T1000 (cell line): Measurements from ENCODE around the gene SFXN5.

Experiments
- DNase-seq: peaks from one replicate; lab custom pipeline; 2025; ENCODE audit warnings: mixed read lengths; lab: John Stamatoyannopoulos, UW

The SFXN5 gene

DNA sequence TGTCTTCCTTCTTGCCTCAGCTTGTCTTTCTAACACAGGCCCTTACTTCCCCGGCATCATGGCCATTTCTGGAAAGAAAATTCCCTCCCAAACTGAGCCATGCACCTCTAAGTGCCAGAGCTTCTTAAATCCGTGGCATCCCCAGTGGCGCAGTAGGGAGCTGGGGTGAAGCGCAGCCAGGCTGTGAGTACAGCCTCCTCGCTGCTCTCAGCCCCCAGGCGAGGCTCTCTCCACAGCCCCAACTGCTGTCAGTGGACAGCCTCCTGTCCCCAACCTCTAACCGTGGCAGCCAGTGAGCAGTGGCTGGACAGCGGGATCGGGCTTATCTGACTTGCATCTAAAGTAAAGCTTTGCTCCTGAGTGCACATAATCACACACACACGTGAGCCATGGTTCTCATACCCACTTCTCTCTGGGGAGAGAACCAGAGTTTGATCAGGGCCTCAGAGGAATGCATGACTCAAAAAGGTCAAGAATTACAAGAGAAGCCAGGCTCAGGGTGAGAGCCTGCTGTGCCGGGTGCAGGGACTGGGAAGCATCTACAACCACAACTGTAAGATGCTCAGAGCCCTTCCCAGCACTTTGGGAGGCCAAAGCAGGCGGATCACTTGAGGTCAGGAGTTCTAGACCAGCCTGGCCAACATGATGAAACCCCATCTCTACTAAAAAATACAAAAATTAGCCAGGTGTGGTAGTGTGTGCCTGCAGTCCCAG lies 50.7 kb downstream of the SFXN5 start:
- DNase-seq, result peak; percentile 68

DNA sequence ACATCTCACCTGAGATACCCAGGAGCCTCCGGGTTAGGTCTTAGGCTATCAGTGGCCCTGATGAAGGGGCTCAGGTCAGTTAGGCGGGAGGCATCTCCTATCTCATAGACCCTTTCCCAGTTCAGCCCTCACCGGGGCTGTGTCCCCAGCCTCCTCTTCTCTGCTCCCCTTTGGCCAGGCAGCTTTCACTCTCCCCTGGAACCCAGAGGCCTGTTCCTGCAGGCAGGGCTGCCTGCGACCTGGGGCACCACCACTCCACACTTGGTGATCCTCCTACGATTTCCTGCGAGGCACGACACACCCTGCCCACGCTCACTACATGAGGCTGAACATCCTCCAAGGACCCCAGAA lies 51.2 kb downstream of the SFXN5 start:
- no peak for DNase-seq

DNA sequence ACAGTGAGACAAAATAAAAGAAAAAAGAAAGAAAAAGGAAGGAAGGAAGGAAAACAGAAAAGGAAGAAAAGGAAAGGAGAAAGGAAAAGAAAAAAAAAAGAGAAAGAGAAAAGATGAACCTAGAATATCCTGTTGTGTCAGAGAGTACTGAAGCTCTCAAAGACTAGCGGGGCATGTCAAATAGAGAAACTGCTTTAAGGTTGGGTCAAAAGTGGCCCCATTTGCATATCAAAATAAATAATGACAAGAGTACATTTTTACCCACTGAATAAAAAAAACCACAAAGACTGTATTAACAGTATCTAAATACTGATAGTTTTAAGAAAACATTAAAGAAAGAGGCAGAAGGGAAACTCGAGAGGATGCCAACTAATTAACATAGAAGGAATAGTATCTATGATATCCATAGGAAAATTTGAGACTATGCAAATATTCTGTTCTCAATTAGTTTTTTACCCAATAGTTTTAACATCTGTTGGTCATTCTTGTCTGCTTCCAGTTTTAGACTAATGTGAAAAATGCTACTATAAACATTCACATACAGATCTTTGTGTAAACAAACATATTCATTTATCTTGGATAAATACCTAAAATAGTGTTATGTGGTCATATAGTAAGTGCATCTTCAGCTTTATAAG lies 53.2 kb downstream of the SFXN5 start:
- no peak for DNase-seq

DNA sequence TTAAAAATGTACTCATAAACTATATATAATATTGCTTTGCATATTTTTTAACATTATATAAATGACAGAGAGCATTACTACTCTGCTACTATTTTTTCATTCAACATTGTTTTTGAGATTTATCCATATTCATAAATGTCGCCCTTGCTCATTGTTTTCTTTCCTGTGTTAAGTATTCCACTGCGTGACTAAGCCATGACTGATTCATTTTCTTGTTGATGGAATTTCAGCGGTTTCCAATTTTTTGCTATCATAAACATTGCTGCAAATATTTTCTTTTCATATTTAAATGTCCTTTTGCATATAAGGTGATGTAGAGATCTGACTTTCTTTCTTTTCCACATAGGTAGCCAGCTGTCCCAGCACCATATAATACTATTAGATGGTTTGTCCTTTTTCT lies 57.6 kb downstream of the SFXN5 start:
- DNase-seq, result no peak

DNA sequence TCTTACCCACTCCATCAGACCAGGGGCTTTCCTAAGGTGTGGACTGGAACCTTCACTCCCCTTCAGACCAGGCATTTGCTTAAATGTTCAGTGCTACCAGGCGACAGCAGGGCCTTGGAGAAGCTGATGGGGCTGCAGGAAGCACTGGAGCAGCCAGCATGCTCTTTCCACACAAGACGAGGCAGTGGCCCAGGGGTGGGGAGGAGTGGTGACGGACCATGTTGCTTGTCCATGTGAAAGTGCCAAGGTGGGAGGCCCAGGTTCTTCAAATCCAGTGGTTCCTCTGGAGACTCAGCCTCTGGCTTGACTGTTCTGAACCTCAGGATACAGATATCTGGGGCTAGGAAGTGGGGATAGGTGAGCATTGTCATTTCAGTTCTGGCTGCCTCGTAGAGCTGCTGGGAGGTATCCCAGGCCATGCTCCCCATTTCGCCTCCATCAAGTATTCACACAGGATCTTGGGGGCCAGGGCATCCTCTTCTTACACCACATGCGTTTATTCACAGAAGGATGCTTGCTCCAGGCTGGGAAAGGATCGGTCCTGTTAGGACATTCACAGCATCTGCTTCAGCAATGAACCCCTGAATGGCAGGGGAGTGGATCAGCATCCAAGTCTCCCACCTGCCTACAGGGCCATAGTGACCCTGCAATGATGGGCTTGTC lies 62.2 kb downstream of the SFXN5 start:
- no peak for DNase-seq

DNA sequence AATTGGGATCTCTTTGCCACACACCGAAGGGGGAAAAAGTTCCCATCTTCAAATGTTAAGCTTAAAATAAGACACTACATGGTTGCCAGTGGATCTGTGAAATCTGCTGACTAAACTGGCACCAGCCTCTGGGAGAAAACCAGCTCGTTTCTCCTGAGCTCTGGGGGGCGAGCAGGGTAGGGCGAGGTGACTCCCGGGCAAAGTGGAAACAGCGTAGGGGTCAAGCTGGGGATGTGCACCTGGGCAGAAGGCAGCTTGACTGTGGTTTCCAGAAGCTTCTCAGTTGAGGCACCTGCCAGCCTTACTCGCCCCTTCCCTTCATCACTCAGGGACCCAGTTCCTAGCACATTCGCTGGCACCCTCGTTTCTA lies 62.8 kb downstream of the SFXN5 start:
- DNase-seq, result no peak

DNA sequence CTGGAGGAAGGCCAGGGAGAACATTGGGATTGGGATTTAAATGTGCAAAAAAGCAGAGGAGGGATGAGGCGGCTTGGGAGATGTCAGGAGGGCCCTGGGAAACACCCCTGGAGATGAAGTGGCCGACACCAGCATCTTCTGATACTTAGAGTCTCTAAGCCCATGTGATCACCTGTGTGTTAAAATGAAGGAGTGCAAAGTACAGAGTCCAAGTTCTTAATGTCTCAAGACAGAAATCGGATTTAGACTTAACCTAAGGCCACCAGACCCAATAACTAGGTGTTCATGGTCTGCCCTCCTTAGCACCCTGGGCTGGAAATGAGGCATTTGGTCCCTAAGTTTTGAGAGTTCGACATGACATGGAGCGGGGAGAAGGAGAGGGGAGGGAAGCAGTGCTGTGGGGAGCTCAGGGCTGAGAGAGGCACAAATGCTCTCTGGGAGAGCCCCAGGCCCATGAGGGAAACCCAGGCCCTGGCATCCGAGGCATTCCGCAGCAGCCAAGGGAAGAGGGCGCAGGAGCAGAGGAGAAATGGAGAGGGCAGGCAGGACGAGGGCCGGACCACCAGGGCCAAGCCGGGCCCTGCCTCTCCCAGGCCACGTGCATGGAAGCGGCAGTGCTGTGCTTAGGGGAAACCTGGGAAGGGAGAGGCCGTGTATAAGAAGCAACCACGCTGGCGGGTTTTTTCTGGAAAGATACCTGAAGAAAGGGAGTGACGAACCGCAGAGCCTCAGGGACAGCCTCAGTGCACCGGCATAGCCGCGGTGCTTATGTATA lies 63.3 kb downstream of the SFXN5 start:
- DNase-seq, result no peak

DNA sequence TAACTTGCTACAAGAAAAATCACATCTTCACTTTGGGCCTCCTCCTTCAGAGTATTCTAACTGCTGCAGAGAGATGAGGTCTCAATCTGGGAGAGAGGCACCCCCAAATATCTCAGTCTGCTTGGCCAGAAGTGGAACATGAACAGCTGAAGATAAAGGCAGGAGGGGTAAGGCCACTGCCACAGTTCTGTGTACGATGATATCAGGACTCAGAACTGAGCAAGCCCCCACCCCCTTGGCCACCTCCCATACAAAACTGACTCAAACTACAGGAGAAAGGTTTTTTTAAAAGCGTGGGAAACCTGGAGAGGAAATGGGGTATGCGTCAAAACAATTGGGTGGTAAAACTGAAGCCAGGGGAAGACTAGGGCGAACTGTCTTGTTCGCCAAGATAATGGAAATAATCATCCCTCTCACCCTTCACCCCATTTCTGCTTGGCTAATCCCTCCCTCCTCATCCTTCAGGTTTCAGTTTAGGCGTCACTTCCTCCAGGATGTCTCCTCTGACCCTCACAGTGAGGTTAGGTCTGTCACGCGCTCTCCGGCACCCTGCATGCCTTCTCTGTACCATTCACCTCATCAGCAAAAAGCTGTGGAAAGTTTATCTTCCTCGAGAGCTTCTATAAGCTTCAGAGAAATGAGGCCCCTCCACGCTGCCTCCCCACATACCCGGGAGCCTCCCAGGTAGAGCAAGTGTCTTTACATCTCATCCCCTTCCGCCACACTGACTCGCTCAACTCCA lies 64.4 kb downstream of the SFXN5 start:
- DNase-seq, result no peak

DNA sequence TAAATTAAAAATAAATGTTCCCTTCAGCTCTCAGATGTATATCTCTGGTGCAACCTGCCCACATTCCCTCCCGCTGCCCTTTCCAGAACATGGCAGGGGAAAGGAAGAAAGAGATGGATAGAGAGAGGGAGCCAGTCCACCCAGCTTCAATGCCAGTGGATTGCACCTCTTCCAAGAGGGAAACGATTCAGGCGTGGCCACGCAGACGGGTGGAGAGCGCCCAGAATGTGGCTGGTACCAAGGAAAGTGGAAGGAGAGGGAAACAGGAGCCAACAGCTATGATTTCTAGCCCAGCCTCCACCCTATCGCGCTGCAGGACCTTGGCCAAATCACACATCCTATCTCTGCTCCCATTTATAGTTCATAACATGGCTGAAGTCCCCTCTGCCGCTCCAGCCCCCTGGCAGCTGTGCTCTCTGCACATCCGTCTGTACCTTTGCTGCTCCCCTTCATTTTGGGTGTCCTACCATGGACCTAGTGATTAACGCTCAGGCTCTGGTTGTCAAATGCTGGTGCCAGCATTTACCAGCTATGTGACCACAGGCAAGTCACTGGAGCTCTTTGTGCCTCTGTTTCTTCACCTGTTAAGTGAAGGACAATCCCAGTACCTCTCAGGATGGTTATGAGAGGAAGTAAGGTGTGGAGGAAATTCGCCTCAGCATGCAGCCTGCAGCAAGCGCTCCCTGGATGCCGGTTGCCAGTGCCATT lies 66.5 kb downstream of the SFXN5 start:
- DNase-seq, result no peak

DNA sequence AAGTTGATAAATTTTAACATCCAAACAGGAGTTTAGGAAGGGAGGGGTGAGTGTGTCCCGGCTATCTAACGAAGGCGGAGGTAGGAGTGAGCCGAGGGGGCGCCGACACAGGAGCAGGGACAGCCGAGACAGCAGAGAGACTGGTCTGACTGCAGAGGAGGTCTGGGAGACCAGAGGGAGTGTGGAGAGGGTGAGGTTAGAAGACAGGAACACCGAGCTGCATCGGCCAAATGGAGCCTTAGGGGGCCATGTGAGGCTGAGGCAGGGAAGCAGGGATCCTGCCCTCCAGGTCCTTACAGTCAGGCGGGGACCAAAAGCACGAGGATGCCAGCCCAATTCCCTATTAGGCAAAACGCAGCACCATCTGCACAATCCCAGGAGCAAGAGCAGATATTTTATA lies 67.0 kb downstream of the SFXN5 start:
- no peak for DNase-seq

DNA sequence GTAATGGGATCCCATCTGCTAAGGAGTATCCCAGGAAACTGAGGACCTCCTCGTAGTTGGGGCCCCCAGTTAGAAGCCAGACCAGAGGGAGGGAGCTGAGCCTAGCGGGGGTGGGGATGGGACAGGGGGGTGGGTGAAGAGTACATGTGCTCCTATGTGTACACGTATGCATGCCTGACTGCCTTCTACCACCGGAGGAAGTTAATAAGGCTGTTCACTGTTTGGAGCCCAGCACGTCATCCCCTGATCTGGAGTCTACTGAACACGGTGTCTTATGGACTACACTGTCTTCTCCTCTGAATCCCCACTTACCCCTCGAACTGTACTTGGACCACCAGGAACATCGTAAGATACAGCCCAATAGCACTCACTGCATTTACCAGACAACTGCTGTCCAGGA lies 68.5 kb downstream of the SFXN5 start:
- no peak for DNase-seq

DNA sequence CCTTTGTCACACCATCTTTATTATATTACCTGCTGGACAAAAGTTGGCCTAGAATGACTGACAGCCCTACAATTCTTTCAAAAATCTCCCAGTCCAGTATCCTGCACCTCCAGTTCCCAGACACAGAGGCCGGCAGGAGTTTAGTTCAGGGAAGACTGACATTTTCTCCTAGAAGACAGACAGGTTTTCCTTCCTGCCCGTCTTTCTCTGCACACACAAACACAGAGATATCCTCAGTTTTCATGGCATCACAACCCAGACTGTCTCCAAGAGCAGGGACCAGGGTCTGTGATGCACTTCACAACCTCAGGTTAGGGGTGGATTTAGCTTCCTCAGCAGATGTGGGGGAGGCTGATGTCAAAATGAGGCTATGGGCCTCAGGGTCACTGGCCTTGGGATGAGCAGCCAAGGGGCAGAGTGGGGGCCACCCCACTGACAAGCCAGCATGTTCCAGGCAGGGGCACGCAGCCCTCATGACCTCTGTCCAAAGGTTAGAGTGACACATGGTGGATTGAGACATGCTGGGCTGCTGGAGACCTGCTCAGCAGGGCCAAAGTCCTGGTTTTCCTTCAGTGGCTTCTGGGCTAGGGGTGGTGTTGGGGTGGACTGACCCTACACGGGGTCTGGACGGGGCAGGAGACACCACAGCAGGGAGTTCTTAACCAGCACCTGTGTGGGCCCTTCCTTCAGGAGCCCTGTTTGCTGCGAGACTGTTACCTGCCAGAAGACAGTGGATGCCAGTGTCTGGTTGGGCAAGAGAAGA lies 70.5 kb downstream of the SFXN5 start:
- DNase-seq, result no peak

DNA sequence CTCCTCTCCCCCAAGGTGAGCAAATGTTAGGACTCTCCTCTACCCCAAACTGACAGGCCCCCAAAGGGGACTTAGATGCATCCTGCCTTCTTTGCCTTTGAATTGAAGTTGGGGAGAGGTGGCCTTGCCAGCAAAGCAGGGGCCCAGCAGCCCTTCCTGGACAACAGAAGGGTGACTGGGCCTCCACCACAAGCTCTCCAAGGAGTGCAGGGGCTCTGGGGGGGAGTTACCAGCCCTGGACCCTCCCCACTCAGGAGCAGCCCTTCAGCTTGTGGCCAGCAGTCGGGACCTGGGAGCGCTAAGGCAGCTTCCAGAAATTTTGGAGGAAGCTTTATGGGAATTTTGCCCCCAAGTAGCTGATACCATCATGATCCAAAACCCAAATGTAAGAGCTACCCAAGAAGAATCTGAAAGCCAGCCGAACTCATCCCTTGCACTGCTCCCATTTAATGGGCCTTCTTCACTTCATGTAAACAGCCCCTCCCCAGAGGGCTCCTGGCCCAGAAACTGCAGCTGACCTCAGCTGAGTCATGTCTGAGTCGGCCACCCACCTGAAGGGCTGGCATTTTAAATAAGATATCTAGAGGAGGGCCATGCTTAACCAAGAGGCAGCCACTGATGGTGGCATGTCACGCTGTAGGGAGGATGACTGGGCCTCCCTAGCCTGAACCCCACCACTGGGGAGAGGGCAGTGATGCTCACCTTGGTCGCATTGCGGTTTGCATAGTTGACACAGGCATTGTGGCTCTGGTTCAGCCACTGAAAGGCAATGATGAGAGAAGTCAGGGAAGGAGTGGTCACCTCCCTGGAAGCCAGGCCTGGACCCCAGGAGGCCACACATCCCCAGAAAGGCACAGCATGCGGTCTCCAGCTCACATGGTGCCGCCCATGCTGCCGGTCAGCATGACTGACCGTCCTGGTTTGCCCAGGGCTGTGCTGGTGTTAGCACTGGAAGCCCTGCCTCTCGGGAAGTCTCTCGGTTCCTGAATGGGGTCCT lies 71.5 kb downstream of the SFXN5 start:
- DNase-seq, result peak; percentile 25

DNA sequence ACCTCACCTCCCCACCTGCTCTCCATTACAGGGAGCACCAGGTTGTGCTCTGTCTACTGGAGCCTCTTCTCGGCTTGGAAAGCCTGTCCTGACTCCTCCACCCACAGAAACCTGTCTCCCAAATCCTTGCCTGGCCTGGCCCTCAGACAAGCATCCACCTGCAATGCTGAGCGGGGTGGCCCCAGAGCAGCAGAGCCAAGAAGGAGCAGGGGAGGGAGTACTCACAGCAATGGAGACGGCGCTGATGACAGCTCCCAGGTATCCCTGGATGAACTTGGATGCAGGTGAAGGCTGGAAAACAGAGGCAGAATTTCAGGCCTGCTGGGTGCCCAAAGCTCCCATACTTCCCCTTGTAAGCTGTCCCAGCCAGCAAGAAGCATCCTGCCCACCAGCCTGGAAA lies 72.8 kb downstream of the SFXN5 start:
- no peak for DNase-seq

DNA sequence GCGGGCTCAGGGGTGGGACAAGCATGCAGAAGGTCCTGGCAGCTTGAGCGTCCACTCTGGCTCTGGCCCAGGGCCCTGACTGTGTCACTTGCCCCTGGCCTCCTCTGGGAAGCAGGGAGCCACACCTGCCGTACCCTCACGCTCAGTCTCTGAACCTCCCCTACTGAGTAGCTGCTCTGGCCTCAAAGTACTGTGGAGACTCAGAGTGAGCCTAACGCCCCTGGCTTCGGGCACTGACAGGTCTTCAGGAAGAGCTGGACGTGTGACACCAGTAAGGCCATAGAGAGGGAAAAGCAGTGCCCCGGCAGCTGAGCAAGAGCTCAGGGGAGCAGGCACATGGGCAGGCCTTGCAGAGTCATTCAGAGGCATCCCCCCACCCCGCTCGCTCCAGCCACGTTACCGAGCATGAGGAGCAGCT lies 73.3 kb downstream of the SFXN5 start:
- no peak for DNase-seq

DNA sequence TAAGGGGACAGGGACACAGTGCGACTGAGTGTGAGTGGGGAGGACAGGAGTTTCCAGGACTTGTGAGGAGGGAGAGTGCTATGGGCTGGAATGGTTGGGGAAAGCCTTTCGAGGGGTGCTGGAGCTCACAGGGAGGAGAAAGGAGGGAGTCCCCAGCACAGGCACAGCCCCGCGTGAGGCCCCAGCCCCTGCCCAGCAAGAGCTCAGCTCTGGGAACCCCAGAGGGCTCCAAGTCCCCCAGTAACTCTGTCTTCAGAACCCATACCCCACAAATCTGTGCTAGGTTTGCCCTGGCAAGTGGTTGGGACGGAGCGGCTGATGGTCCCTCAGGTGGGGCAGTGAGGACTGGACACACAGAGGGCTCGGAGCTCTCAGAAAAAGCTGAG lies 75.4 kb downstream of the SFXN5 start:
- no peak for DNase-seq

DNA sequence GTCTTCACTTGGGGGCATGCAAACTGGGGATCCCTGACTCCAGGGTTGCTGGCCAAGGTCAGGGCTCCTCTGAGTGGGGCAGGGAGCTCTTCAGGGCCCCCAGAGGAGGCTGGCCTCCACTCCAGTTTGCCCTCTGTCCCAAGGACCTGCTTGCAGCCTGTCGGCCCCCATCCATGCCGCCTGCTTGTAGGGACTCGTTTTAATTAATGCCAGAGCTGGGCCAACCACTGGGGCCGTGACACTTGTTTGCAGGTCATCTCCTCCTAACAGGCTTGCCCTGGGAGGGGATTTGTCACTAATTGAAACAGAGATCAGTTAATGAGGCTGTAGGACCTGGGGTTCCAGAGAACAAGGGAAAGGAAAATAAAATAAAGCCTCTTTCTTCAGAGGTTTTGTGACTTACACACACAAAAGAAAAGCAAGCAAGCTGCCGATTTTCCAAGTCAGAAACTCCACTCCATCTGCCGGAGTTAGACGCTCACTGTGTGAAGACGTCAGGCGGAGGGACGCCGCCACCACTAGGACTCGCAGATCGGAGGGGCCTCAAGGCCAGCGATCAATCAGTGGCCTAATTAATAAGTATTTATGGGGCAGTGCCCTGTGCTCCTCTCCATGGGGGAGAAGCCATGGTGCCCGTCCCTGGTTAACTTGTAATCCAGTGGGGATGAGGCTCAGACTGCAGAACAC lies 75.9 kb downstream of the SFXN5 start:
- no peak for DNase-seq

DNA sequence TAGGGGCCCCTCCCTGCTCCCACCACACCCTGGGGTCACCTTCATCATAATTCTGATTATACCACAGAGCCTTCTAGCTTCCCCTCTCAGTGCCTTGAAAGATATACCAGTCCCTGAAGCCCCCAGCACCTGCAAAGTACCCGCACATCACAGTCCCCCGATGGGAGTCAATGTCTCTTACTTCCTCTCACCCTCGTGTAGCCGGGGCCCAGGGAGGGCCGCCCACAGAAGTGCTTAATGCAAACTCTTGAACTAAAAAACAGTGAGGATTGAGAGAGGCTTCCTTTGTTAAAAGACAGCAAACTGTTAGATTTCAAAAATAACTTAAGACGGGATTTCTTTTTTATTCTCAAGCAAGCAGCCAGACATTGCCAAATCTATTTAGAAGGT lies 76.5 kb downstream of the SFXN5 start:
- DNase-seq, result no peak
